ENCODE results near the gene VASP.

The VASP gene

DNA sequence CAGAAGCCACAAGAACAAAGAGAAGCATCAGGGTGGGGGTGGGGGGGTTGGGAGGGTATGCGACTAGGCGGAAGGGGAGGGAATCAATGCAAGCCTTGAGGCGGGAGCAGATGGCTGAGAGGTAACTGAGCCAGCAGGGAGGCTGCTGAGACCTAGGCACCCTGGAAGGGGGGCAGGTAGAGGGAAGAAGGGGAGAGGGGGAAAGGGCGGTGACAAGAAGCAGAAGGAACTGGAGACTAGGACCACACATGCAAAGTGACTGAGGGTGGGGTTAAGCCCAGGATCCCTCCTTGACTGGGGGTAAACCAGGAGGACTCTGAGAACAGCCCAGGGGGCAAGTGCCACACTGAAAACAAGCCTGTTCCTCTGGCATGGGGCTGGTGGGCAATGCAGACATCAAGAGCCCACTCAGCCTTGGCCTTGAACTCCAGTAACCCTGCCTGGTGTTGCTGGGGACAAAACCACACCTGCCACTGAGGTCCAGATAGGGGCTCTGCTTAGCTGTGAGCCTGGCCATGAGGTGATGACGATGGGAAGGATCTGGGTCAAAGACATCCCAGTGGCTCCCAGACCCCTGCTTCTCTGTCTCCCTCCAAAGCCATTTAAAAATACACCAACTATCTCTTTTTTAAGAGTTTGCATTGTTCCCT, 57.0 kb downstream of the VASP start:
- TF ChIP-seq TAF1 (IDR thresholded peaks at IDR 0.05; ENCODE audit: borderline replicate concordance, insufficient read depth, low read length) (no peak), FOXP2 (optimal IDR thresholded peaks at IDR 0.05; ENCODE audit: borderline replicate concordance, extremely low read depth, extremely low read length, insufficient read depth) (no peak)

DNA sequence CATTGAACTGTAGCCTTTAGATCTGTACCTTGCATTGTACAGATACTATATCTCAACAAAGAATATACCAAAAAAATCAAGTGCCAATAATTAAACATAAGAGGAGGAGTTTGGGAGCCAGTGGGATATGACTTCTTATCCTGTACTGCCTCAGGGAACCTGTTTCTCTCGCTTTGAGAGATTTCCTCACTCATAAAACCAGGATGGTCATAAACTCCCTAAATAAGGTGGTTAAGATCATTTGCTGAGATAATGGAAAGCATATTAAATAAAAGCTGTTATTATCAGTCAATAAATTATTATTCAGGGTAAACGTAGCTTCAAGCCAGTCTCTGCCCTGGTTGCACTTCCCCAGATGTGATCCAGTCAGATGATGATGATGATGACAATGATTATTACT, 60.3 kb downstream of the VASP start:
- TF ChIP-seq, protein P1, sequence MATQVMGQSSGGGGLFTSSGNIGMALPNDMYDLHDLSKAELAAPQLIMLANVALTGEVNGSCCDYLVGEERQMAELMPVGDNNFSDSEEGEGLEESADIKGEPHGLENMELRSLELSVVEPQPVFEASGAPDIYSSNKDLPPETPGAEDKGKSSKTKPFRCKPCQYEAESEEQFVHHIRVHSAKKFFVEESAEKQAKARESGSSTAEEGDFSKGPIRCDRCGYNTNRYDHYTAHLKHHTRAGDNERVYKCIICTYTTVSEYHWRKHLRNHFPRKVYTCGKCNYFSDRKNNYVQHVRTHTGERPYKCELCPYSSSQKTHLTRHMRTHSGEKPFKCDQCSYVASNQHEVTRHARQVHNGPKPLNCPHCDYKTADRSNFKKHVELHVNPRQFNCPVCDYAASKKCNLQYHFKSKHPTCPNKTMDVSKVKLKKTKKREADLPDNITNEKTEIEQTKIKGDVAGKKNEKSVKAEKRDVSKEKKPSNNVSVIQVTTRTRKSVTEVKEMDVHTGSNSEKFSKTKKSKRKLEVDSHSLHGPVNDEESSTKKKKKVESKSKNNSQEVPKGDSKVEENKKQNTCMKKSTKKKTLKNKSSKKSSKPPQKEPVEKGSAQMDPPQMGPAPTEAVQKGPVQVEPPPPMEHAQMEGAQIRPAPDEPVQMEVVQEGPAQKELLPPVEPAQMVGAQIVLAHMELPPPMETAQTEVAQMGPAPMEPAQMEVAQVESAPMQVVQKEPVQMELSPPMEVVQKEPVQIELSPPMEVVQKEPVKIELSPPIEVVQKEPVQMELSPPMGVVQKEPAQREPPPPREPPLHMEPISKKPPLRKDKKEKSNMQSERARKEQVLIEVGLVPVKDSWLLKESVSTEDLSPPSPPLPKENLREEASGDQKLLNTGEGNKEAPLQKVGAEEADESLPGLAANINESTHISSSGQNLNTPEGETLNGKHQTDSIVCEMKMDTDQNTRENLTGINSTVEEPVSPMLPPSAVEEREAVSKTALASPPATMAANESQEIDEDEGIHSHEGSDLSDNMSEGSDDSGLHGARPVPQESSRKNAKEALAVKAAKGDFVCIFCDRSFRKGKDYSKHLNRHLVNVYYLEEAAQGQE (IDR thresholded peaks at IDR 0.05; ENCODE audit: insufficient read depth in 1 of 2, low read depth in 2 of 2, low read length in 2 of 2) = no peak
- TF ChIP-seq FOXP2 (optimal IDR thresholded peaks at IDR 0.05; ENCODE audit: borderline replicate concordance, extremely low read depth, extremely low read length, insufficient read depth) (no peak), TAF1 (IDR thresholded peaks at IDR 0.05; ENCODE audit: borderline replicate concordance, insufficient read depth, low read length) (no peak), POLR2AphosphoS5 (IDR thresholded peaks at IDR 0.05; ENCODE audit: low read depth, low read length) (no peak), SIN3A (IDR thresholded peaks at IDR 0.05; ENCODE audit: borderline replicate concordance, insufficient read depth, low read length) (no peak)

DNA sequence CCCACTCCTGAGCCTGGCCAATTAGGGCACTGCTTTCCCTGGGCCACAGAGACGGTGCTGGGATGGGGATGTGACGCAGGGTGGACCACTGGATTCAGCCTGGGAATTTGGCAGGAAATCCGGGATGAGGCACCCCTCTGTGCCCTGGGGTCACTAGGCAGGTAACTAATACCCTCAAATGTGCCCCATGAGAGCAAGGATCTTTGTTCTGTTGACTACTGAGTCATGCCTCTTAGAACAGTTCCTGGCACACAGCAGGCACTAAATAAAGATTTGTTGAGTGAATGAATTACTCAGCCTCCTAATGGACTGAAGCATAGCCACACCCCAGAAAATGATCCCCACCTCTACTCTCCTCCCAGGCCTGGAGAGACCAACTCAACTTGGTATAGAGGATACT, 61.5 kb downstream of the VASP start:
- TF ChIP-seq FOXP2 (optimal IDR thresholded peaks at IDR 0.05; ENCODE audit: borderline replicate concordance, extremely low read depth, extremely low read length, insufficient read depth) = no peak
- TF ChIP-seq TAF1 (IDR thresholded peaks at IDR 0.05; ENCODE audit: borderline replicate concordance, insufficient read depth, low read length) = no peak
- no peak for TF ChIP-seq POLR2AphosphoS5 (IDR thresholded peaks at IDR 0.05; ENCODE audit: low read depth, low read length)

DNA sequence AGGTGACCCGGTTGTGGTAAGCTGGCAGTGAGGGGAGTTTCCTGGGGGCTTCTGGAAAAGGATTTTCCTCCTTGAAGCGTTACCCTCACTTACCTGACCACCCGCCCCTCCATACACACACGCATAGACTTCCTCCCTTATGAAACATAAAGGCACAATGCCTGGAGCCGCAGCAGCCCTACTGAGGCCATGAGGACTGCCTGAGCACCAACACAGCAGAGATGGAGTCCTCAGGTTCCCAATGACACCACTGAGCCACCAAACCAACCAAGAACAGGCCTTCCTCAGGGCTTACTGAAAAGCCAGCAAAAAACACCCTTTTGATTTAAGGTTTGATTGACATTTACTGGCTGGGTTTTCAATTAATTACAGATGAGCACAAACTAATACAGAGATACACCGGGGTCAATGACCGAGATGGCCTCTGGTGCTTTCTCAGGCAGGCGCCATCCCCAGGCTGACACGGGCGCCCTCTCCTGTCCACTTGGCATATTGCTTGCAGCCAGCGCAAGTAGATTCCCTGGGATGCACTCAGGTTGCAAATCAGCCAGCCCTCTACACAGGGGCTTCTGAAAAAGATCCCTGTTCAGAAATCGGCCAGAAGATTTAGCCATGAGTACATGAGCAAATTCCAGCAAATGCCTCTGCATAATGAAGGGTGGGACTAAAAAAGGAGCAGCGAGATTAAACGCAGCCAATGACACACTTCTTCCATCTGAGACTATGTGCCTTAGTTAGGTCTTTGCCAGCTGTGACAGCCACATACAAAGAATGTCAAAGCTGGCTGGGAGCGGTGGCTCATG, 62.5 kb downstream of the VASP start:
- TF ChIP-seq TAF1 (IDR thresholded peaks at IDR 0.05; ENCODE audit: borderline replicate concordance, insufficient read depth, low read length) (no peak), SIN3A (IDR thresholded peaks at IDR 0.05; ENCODE audit: borderline replicate concordance, insufficient read depth, low read length) (no peak), FOXP2 (optimal IDR thresholded peaks at IDR 0.05; ENCODE audit: borderline replicate concordance, extremely low read depth, extremely low read length, insufficient read depth) (no peak)

DNA sequence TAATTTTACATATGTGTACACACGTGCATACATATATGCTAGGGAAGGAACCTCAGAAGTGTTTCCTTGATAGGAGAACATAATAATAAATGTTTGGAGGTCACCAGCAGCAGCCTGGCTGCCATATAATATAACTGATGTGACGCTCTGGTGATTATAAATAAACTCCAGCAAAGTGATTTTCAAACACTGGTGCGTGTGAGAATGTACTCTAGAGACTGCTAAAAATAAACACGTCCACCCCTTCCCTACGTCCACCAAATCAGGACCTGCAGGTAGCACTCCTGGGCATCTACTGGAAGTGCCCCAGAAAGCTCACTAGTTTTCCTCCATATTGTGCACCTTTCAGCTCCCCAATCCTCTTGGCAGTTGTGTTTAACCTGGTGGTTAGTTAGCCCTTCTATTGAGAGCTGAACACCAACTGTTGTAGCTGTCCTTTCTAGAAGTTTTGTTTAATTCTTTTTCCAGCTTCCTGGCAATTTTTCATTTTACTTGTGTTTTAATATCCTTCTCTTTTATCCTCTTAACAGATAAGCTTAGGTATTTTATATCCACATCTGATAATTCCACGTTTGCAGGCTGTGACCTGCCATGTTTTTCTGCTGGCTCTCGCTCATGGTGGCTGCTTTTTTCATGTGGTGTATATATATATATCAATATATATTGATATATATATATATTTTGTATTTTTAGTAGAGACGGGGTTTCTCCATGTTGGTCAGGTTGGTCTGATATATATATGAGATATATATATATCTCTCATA, 64.4 kb downstream of the VASP start:
- TF ChIP-seq TAF1 (IDR thresholded peaks at IDR 0.05; ENCODE audit: borderline replicate concordance, insufficient read depth, low read length) (no peak), SIN3A (IDR thresholded peaks at IDR 0.05; ENCODE audit: borderline replicate concordance, insufficient read depth, low read length) (no peak), FOXP2 (optimal IDR thresholded peaks at IDR 0.05; ENCODE audit: borderline replicate concordance, extremely low read depth, extremely low read length, insufficient read depth) (no peak), POLR2AphosphoS5 (IDR thresholded peaks at IDR 0.05; ENCODE audit: low read depth, low read length) (no peak)
- TF ChIP-seq, protein P1 (IDR thresholded peaks at IDR 0.05; ENCODE audit: insufficient read depth in 1 of 2, low read depth in 2 of 2, low read length in 2 of 2) = no peak

DNA sequence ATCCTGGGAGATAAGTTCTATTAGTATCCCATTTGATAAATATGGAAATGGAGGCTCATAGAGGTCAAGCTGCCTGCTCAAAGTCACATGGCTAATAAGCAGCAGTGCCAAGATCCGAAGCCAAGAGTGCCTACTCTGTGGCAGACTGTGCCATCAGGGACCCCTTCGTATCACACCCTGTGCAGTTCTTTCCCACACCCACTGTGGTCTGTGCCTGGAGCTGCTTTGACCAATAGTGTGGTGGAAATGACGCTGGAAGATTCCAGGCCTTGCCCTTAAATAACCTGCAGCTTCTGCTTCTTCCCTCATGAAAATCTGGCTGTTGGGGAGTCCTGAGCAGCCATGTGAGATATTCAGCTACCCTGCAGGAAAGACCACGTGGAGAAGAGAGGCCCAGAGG, 67.2 kb downstream of the VASP start:
- no peak for TF ChIP-seq SIN3A (IDR thresholded peaks at IDR 0.05; ENCODE audit: borderline replicate concordance, insufficient read depth, low read length)
- no peak for TF ChIP-seq TAF1 (IDR thresholded peaks at IDR 0.05; ENCODE audit: borderline replicate concordance, insufficient read depth, low read length)

DNA sequence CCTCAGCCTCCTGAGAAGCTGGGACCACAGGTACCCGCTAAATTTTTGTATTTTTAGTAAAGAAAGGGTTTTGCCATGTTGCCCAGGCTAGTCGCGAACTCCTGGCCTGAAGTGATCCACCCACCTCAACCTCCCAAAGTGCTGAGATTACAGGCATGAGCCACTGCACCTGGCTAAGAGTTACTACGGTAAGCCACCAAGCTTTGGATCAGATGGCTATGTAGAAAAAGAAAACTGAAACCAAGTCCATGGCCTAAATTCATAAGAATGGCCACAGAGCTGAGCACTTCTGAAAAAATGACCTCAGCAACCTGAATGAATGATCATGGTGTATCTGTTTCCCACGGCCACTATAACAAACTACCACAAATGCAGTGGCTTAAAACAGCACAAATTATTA, 67.9 kb downstream of the VASP start:
- no peak for TF ChIP-seq SIN3A (IDR thresholded peaks at IDR 0.05; ENCODE audit: borderline replicate concordance, insufficient read depth, low read length)
- no peak for TF ChIP-seq POLR2AphosphoS5 (IDR thresholded peaks at IDR 0.05; ENCODE audit: low read depth, low read length)
- no peak for TF ChIP-seq TAF1 (IDR thresholded peaks at IDR 0.05; ENCODE audit: borderline replicate concordance, insufficient read depth, low read length)
- TF ChIP-seq, protein P1 (IDR thresholded peaks at IDR 0.05; ENCODE audit: insufficient read depth in 1 of 2, low read depth in 2 of 2, low read length in 2 of 2) = no peak
- no peak for TF ChIP-seq FOXP2 (optimal IDR thresholded peaks at IDR 0.05; ENCODE audit: borderline replicate concordance, extremely low read depth, extremely low read length, insufficient read depth)
